ENCODE measurements around the gene TMEM132C.
A peak's percentile ranks its signal among the peaks of the same experiment; 100 is the strongest.
"Not testable (repeated sequence)": the region's sequence is repeated elsewhere in the genome, so short reads cannot be mapped to it uniquely, and the experiment has no call there.

The TMEM132C gene

DNA sequence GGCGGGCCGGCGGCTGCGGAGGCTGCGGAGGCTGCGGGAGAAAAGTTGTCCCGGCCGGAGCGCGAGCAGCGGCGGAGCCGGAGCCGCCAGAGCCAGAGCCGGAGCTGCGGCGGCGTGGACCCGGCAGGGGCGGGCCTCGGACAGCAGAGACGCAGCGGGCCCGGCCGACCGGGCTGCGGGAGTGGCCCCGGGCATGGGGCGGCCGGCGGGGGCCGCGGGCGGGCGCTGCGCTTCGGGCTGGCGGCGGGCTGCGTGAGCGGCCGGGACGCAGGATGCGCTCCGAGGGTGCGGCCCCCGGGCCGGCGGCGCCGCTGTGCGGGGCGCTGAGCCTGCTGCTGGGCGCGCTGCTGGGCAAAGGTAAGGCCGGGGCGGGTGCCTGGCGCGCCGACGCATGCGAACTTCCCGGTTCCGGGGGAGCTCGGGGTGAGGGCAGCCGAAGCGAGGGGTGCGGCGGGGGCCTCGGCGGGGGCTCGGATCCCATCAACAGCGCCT, at the start of gene TMEM132C:
Gene TMEM132C (plus strand): TSS at position 40 of the 492 bp plus-strand sequence. CDS start 233 bp downstream, at position 273.
- no peak for TF ChIP-seq POLR2A (IDR thresholded peaks at IDR 0.05; ENCODE audit: low read depth, low read length)
- FAIRE-seq (no peak), DNase-seq (ENCODE audit: insufficient read length, low spot score) (no peak)

DNA sequence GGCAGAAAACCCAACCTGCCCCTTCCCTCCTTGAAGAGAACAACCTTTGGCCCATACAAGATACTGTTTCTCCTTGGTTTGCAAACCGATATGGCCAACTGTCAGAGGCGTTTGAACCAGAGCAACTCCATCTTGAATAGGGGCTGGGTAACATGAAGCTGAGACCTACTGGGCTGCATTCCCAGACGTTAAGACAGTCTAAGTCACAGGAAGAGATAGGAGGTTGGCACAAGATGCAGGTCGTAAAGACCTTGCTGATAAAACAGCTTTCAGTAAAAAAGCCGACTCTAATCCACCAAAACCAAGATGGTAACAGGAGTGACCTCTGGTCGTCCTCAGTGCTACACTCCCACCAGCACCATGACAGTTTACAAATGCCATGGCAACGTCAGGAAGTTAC, 42.7 kb upstream of the TMEM132C start:
- TF ChIP-seq POLR2A (IDR thresholded peaks at IDR 0.05; ENCODE audit: low read depth, low read length), result no peak
- FAIRE-seq, result no peak
- DNase-seq (ENCODE audit: insufficient read length, low spot score), result no peak

DNA sequence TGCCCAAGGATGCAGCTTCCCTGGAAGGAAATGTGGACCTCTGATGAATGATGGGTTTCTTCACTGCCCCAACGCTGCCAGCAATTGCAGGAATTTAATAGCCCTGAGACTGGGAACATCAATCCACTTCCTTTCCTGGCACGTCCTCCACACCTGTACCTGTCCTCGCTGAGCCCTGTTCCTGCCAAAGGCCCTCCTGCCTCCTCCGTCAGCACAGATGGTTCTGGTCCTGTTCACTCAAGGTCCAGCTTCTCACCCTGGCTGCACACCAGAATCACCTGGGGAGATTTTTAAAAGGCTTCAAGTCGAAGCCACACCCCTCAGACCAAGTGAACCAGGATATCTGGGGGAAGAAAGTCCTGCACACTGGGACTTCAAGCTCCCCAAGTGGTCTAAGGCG, 38.4 kb upstream of the TMEM132C start:
- DNase-seq (ENCODE audit: insufficient read length, low spot score) (no peak), FAIRE-seq (no peak)
- TF ChIP-seq POLR2A (IDR thresholded peaks at IDR 0.05; ENCODE audit: low read depth, low read length), result no peak

DNA sequence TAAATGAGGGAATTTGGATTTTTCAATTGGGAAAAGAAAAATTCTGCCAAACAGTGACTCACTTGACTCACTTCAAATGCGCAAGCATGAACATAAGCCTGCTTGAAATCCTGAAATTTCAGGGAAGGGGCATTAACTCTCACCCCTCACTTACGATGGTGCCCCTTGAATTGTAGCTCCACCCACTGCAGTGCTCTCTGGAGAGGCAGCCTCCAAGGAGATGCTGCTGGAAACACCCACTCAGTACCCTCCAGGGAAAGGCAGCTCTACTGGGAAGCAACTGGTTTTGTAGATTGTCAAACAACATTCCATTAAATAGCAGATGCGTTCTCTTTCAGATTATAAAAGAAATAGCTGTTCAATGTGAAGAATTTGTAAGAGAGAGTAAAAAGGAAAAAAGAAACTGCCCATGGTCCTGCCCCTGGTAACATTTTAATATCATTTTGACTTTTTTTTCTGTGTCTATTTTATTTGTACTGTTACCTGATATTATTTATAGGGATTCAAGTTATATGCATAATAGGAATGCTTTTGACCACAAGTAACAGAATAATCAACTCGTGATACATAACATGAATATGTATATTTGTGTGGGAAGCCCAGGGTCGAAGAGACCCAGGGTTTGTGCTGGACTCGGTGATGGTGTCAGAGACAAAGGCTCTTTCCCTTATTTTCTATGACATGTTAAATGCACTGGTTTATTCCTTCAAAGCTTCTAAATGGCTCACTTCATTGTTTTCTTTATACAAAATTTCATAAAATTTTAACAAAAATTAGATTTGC, 31.1 kb upstream of the TMEM132C start:
- DNase-seq (ENCODE audit: insufficient read length, low spot score), result no peak
- no peak for FAIRE-seq
- TF ChIP-seq POLR2A (IDR thresholded peaks at IDR 0.05; ENCODE audit: low read depth, low read length), result no peak

DNA sequence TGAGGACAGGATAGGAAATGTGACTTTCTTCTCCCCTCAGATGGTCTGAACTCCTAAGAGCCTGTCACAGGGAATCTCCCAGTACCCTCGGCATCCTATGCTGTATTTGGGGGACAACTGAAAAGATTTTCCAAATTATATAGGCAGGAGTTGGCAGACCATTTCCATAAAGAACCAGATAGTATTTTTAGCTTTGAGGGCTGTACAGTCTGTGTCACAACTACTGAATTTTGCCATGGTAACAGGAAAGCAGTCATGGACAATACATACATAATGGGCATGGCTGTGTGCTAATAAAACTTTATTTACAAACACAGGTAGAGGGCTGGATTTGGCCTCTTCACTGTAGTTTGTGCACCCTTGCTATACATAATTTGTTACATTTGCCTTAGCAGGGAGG, 30.4 kb upstream of the TMEM132C start:
- FAIRE-seq (no peak), DNase-seq (ENCODE audit: insufficient read length, low spot score) (no peak)
- TF ChIP-seq POLR2A (IDR thresholded peaks at IDR 0.05; ENCODE audit: low read depth, low read length), result no peak

DNA sequence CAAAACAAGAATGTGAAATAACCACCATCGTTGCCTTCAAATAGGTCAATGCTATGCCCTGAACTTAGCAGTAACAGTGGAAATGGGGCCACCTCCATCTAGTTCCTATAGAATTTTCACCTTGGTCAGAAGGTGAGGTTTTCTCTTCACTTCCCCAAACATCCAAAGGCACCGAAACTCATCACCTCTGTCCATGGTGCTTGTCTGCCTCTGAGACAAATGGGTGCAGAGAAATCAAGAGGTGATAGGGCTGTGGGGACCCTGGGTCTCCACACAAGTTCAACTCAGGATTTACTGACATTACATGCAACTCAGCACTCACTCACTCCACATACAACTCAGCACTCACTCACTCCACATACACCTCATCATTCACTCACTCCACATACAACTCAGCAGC, 26.2 kb upstream of the TMEM132C start:
- DNase-seq (ENCODE audit: insufficient read length, low spot score) (no peak), FAIRE-seq (no peak)
- no peak for TF ChIP-seq POLR2A (IDR thresholded peaks at IDR 0.05; ENCODE audit: low read depth, low read length)

DNA sequence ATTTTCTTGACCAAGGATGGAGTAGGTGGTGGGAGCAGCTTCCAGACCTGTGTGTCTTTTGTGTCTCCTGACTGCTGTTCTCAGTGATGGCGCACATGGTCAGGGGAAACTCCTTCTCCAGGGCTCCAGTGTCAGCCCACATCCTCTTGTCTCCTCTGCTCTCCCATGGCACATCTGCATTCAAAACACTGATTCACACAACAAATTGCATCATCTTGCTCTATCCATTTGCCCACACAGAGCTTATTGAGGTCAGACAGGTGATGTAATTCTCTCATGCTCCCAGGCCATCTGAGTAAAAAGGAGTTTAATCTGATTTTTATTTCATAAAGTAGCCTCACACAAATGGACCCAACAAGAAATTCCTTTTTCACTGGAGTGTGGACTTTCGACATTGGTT, 21.8 kb upstream of the TMEM132C start:
- DNase-seq (ENCODE audit: insufficient read length, low spot score) (no peak), FAIRE-seq (no peak)
- TF ChIP-seq POLR2A (IDR thresholded peaks at IDR 0.05; ENCODE audit: low read depth, low read length), result no peak

DNA sequence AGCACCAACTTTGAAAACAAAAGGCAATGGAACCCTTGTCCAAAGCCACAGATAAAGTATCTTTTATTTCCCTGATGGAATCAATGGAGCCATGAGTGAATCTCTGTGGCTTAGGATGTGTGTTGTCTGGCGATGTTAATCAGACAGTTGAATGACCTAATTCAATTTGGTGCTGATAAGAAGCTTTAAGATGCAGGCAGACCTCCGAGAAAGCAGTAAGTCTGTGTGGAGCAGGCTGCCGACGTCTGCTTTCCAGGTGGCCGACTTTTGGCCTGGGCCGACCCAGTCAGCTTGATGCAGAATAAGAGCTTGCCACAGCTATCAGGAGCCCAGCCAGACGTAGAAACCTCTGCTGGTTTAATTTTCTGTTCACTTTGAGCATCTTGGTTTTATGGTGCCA, 21.1 kb upstream of the TMEM132C start:
- TF ChIP-seq POLR2A (IDR thresholded peaks at IDR 0.05; ENCODE audit: low read depth, low read length), result no peak
- FAIRE-seq, result no peak

DNA sequence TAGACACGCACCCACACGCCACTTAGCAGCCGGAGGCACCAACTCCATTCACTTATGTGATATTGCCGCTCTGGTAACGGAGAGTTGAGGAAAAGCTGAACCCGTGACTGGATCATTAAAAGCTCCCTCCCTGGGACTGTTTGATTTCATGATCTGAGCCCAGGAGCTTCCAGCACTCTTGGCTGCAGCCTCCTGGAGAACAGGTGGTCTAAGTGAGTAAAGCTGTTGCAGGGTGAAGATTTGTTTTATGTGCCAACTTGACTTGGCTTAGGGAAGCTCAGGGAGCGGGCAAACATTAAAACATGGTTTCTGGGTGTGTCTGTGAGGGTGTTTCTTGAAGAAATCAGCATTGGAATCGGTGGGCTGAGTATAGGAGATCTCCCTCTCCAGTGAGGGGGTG, 16.9 kb upstream of the TMEM132C start:
- no peak for TF ChIP-seq POLR2A (IDR thresholded peaks at IDR 0.05; ENCODE audit: low read depth, low read length)
- DNase-seq (ENCODE audit: insufficient read length, low spot score) (no peak), FAIRE-seq (no peak)

More for the DNA sequence above, 21.1 kb upstream of the TMEM132C start:
- no peak for DNase-seq (ENCODE audit: insufficient read length, low spot score)

DNA sequence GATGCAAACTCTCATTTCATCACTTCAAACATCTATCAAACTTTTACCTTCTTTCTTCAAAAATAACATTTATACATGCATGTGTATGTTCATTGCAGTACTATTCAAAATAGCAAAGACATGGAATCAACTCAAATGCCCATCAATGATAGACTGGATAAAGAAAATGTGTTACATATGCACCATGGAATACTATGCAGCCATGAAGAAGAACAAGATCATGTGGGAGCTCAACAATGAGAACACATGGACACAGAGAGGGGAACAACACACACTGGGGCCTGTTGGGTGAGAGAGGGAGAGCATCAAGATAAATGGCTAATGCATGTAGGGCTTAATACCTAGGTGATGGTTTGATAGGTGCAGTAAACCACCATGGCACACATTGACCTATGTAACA, 13.1 kb upstream of the TMEM132C start:
- FAIRE-seq; DNase-seq (ENCODE audit: insufficient read length, low spot score): not testable (repeated sequence)

DNA sequence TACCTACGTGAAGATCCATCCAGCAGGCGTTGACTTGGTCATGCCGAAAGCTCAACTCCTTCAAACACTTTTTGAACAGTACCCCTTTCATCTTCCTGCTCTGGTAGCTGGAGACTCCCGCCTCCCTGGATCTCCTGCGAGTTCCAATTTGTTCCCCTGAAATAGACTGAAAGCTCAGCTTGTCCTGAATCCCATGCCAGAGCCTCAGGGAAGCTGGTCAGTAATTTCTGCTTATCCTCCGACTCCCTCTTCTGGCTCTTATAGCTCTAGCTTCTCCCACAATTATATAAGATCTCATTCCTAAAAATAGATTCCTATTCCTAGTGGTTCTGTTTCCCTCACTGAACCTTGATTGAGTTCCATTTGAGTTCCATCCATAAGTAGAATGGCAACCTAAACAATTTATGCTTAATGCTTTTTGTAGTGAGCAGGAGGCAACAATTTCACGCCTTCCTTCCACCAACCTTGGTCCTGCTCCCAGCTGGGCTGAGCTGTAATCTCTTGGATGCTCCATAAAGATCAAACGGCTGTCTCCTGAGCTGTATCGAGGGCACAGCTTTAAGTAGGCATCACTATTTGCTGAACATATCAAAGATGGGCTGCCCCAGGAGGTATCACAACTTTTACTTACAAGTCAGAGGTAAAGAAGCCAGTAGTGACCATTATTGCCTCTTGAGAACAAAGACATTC, 8.0 kb upstream of the TMEM132C start:
- DNase-seq (ENCODE audit: insufficient read length, low spot score) (no peak), FAIRE-seq (no peak)
- no peak for TF ChIP-seq POLR2A (IDR thresholded peaks at IDR 0.05; ENCODE audit: low read depth, low read length)

DNA sequence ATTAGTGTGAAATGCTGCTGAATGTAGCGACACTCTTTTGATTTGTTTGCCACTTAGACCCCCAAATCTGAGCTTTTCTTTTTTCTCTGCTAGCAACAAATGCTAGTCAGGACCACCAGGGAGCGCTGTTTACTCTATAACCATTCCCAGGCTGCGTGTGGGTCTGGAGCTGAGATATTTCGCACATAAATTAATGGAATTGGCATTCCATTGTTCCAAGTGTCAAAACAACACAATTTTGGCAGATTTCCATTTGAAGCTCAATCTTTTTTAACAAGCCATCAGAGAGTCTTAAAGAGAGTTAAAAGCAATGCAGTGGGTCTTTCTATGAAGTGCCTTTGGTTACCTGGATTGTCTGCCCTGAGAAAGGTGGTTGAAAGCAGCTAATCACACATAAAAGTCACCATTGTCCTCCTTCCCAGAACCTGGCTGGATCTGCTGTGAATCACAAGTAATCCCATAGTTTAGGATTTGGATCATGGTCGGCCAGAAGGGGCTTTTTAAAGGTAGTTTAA, 7.4 kb upstream of the TMEM132C start:
- no peak for TF ChIP-seq POLR2A (IDR thresholded peaks at IDR 0.05; ENCODE audit: low read depth, low read length)
- peak; percentile 29 for DNase-seq (ENCODE audit: insufficient read length, low spot score)
- FAIRE-seq, result no peak

DNA sequence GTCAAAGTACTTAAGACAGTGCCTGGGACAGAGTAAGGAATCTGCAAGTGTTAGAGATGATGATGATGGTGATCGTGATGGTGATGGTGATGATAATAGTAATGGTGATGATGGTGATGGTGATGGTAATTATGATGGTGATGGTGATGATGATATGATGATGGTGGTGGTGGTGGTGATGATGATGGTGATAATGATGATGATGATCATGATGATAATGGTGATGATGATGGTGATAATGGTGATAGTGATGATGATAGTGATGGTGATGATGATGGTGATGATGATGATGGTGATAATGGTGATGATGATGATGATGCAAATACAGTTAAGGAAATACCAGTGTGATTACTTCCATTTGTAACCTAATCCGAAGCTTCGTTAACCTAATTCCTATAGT, 5.2 kb upstream of the TMEM132C start:
- no peak for TF ChIP-seq POLR2A (IDR thresholded peaks at IDR 0.05; ENCODE audit: low read depth, low read length)
- no peak for DNase-seq (ENCODE audit: insufficient read length, low spot score)
- FAIRE-seq, result no peak

DNA sequence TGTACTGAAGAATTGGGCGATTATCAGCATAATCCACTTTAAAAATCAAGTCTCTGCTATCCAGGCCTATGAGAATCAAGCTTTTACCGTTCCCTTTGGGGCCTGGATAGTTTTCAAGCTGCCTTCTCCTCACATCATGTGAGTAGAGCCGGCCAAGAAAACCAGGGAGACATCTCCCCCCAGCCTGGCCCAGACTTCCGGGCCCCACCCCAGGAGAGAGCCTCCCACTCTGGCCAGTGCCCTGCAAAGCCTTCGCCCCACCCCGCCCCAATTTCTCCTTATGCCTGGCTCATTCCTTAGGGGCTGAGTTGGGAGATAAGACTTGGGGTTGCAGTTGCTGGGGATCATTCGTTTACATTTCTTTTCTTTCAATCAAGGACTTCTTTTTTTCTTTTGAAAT, 1.4 kb upstream of the TMEM132C start:
- TF ChIP-seq POLR2A (IDR thresholded peaks at IDR 0.05; ENCODE audit: low read depth, low read length), result no peak
- no peak for FAIRE-seq

DNA sequence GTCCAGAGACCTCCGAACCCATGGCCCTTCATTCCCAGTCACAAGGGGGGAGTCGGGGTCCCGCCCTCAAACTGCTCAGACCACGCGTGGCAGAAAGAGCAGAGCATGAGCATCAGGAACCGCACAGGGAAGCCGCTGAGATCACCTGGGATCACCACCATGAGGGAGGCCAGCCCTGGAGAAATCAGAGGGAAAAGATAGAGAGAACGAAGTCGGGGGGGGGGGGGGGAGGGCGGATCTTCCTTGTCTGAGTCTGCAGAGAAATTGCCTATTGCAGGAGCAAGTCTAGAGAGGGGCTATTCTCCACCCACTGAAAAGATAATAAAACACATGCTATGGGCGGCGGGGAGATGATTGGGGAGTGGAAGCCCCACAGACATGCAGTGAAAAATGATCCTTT, 884 bp upstream of the TMEM132C start:
- FAIRE-seq, result no peak
- DNase-seq (ENCODE audit: insufficient read length, low spot score), result no peak
- no peak for TF ChIP-seq POLR2A (IDR thresholded peaks at IDR 0.05; ENCODE audit: low read depth, low read length)

More for the DNA sequence above, 1.4 kb upstream of the TMEM132C start:
- no peak for DNase-seq (ENCODE audit: insufficient read length, low spot score)
